GM21723 (cell line): ENCODE results near the gene TYRO3.
"Not testable (repeated sequence)": the region's sequence is repeated elsewhere in the genome, so short reads cannot be mapped to it uniquely, and the experiment has no call there.

Source experiments
- ATAC-seq: cut with Tn5 transposase; IDR thresholded peaks from one replicate; pipeline ENCODE4 v1.9.1; 2021; ENCODE audit warnings: mild to moderate bottlenecking, moderate library complexity; ENCODE audit not compliant: unreplicated experiment

TYRO3 gene

DNA sequence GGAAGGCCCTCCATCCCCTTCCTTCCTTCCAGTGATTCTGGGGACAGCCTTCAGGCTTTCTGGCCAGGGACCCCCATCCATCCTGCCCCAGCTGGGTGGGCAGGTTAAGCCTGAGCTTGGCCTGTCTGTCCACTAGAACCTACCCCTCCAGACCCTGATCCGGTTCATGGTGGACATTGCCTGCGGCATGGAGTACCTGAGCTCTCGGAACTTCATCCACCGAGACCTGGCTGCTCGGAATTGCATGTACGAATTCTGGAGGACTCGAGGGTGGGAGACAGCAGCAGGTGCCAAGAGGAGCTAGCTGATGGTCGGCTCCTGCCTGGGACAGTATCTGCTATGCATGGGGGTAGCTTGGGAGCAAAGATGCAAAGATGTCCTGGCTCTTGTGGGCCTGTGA is 13.9 kb downstream of the TYRO3 start:
- no peak for ATAC-seq

DNA sequence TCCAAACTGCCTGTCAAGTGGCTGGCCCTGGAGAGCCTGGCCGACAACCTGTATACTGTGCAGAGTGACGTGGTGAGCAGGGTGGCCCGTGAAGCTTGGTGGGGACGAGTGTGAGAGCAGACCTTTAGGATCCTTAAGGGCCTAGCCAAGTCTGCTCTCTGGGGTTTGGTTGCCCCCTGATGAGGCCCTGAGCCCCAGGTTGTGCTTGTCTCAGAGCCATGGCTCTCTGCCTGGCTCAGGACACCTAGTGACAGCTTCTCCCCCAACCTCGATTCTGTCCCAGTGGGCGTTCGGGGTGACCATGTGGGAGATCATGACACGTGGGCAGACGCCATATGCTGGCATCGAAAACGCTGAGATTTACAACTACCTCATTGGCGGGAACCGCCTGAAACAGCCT is 14.4 kb downstream of the TYRO3 start:
- ATAC-seq, result no peak

DNA sequence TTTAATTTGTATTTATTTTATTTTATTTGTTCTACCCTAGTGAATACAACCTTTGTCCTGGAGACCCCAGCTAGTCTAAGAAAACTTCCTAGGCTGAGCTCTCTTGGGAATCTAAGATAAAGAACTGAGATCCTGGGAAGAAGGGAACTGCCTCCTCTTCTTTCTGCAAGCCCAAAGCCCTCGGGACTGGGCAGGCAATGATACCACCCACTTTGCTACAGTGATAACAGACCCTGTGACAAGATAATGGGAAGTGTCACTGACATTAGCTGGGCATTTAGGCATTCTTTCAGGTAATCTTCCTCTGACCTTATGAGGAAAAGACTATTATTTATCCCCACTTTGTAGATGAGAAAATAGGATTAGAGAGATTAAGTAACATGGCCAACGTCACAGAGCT is 15.1 kb downstream of the TYRO3 start:
- ATAC-seq, result no peak

DNA sequence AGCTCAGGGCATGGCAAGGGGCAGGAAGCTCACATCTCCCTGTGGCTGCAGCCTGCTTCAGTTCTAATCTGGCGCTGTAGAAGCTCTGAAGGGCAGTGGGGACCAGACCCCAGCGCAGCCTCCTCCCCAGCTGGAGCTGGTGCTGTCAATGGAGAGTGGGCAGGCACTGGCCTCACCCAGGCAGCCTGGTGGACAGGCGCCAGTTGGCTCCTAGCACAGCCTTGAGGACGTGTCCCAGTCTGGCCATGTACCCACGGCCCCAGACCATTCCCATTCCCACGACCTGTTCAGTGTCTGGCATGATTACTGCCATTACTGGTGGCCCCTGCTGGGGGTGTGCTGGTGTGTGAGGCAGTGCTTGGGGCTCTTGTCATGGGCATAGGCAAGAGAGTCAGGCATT is 16.3 kb downstream of the TYRO3 start:
- ATAC-seq, result no peak

DNA sequence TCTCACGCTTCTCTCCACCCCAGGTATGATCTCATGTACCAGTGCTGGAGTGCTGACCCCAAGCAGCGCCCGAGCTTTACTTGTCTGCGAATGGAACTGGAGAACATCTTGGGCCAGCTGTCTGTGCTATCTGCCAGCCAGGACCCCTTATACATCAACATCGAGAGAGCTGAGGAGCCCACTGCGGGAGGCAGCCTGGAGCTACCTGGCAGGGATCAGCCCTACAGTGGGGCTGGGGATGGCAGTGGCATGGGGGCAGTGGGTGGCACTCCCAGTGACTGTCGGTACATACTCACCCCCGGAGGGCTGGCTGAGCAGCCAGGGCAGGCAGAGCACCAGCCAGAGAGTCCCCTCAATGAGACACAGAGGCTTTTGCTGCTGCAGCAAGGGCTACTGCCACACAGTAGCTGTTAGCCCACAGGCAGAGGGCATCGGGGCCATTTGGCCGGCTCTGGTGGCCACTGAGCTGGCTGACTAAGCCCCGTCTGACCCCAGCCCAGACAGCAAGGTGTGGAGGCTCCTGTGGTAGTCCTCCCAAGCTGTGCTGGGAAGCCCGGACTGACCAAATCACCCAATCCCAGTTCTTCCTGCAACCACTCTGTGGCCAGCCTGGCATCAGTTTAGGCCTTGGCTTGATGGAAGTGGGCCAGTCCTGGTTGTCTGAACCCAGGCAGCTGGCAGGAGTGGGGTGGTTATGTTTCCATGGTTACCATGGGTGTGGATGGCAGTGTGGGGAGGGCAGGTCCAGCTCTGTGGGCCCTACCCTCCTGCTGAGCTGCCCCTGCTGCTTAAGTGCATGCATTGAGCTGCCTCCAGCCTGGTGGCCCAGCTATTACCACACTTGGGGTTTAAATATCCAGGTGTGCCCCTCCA is 19.1 kb downstream of the TYRO3 start:
- ATAC-seq, result no peak

DNA sequence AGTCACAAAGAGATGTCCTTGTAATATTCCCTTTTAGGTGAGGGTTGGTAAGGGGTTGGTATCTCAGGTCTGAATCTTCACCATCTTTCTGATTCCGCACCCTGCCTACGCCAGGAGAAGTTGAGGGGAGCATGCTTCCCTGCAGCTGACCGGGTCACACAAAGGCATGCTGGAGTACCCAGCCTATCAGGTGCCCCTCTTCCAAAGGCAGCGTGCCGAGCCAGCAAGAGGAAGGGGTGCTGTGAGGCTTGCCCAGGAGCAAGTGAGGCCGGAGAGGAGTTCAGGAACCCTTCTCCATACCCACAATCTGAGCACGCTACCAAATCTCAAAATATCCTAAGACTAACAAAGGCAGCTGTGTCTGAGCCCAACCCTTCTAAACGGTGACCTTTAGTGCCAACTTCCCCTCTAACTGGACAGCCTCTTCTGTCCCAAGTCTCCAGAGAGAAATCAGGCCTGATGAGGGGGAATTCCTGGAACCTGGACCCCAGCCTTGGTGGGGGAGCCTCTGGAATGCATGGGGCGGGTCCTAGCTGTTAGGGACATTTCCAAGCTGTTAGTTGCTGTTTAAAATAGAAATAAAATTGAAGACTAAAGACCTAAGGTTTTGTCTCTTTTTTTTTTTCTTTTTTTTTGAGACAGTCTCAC is 19.8 kb downstream of the TYRO3 start:
- ATAC-seq, result no peak

DNA sequence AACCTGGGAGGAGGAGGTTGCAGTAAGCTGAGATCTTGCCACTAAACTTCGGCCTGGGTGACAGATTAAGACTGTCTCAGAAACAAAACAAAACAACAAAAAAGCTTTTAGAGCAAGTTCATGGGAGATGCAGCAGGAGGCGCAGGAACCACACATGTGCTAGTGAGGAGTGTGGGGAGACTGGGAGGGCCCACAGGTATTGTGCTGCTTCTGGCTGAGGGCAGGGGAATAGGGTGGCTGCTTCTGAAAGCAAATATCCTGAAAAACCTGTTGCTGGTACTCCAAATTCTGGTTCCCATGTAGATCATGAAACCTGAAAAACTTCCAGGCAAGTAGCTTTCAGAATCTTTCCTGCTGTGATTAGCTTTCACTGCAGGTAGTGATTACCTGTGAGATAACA is 22.1 kb downstream of the TYRO3 start:
- ATAC-seq, result no peak

DNA sequence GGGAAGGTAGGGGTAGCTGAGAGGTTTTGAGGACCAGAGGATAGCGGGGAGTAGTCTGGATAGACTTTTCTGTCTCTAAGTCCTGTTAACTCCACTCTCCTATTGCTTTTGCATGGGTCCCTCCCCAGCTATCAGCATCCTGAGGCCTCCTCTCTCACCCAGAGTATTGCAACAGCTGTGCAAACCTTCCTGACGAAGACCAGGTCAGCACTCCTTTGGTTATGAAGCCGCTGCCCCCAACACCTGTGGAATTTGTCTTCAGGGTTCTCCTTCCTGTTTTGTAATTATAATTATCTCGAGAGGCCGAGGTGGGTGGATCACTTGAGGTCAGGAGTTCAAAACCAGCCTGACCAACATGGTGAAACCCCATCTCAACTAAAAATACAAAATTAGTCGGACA is 24.8 kb downstream of the TYRO3 start:
- no peak for ATAC-seq

DNA sequence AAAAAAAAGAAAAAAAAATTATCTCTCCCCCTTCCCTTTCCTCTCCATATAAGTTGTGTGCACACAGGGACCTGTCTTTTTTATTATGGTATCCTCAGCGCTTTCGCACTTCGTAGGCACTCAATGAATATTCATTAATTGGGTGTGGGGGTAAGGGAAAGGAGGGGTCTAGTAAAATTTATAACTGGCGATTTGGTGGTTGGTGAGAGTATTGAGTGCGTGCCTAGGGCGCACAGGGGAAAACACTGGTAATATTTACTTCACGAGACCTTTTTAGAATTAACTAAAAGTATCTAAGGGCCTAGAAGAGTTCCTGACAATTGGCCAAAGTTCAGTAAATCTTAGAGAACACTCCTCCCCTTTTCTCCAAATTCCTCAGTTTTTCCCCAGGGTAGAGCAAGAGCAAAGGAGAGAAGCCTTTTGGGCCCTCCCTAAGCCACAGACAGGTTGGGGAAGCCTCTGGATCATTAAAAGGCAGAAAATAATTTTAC is 25.7 kb downstream of the TYRO3 start:
- ATAC-seq, result no peak

DNA sequence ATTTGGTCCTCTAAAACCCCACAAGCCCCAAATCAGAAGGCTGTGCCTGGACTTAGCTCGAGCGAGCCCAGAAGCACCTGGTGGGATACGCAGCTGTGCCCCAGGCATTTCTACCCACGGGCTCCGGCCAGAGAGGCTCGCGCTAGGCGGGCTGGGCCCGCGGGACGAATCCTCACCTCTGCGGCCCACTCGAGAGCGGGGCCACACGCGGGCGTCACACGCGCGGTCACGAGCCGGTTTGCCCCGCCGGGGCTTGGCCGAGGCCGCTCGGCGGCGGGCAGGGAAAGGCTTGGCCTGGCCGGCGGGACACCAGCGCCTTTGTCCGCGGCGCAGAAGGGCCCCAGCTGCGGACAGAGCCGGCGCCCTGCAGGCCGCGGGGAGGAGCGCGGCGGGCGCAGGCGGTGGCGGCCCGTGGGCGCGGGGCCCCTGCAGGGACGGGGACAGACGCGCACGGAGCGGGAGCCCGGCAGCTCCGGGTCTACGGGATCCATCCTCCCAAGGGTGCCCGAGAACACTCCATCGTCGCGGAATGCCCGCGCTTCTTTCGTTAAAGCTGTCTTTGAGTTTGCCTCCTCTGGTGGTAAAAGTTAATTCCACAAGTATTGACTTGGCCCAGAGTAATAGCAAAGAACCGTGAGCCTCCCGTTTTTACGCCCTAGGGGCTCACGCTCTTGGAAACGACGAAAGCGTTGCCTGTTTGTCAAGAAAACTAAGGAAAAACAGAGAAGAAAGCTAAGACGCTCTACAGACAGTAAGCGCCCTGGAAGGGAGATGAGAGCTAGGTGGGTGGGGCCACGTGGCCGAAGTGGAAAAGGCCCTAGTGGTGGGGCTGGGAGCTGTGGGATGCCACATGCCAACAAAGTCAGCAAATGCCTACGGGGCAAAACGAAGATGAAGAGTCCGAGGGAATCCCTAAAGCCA is 26.4 kb downstream of the TYRO3 start:
- no peak for ATAC-seq

DNA sequence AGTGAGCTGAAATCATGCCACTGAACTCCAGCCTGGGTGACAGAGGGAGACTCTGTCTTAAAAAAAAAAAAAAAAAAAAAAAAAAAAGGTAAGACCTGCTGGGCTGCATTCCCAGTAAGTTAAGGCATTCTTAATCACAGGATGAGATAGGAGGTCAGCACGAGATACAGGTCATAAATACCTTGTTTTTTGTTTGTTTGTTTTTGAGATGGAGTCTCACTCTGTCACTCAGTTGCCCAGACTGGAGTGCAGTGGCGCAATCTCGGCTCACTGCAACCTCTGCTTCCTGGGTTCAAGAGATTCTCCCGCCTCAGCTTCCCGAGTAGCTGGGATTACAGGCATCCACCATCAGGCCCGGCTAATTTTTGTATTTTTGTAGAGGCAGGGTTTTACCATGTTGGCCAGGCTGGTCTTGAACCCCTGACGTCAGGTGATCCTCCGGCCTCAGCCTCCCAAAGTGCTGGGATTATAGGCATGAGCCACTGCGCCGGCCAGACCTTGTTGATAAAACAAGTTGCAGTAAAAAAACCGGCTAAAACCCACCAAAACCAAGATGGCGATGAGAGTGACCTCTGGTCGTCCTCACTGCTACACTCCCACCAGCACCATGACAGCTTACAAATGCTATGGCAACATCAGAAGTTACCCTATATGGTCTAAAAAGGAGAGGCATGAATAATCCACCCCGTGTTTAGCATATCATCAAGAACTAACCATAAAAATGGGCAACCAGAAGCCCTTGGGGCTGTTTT is 27.7 kb downstream of the TYRO3 start:
- not testable (repeated sequence) for ATAC-seq

DNA sequence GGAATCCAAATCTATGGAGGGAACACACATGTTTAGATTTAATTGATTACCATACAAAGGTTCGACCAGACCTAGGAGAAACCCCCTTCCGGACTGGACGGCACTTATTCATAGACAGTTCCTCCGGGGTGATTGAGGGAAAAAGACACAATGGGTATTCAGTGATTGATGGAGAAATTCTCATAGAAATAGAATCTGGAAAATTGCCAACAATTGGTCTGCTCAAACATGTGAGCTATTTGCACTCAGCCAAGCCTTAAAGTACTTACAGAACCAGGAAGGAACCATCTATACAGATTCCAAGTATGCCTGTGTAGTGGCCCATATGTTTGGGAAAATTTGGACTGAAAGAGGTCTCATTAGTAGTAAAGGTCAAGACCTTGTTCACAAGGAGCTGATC is 30.0 kb downstream of the TYRO3 start:
- not testable (repeated sequence) for ATAC-seq

DNA sequence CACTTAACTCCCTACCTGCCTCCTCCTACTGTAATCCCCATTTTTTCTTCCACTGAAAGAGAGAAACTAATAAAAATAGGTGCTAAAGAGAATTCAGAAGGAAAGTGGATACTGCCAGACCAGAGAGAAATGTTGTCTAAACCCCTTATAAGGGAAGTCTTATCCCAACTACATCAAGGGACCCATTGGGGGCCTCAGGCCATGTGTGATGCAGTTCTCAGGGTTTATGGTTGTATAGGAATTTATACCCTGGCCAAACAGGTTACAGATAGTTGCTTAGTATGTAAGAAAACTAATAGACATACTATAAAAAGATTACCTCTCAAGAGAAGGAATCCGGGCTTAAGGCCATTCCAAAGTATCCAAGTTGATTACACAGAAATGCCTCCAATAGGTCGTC is 30.6 kb downstream of the TYRO3 start:
- ATAC-seq, result not testable (repeated sequence)

DNA sequence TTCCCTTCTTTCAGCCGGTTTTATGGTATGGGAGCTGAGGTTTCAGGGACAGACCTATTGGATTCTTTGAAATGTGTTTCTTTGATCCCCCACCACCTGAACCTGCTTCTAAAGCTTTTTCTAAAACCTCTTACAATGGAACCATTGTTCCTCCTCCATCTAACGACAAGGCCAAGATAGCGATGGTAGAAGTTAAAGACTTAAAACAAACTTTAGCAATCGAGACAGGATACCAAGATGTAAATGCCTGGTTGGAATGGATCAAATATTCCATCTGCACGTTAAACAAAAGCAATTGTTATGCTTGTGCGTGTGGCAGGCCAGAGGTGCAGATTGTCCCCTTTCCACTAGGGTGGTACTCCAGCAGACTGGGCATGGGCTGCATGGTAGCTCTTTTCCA is 32.2 kb downstream of the TYRO3 start:
- ATAC-seq, result not testable (repeated sequence)

DNA sequence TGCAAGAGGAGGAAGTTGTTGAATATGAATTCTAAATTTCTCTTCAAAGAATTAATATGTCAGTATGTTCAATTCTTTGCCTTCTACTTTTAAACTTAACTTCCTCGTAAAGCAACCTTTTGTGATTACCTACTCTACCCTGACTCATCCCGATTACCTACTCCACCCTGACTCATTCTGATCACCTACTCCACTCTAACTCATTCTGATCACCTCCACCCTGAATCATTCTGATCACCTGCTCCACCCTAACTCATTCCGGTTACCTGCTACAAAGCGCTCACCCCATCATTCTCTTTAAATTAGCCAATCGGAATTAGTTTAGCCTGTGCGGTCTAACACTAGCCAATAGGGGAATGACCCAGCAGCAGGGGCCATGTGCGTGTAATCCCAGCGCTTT is 33.7 kb downstream of the TYRO3 start:
- not testable (repeated sequence) for ATAC-seq

DNA sequence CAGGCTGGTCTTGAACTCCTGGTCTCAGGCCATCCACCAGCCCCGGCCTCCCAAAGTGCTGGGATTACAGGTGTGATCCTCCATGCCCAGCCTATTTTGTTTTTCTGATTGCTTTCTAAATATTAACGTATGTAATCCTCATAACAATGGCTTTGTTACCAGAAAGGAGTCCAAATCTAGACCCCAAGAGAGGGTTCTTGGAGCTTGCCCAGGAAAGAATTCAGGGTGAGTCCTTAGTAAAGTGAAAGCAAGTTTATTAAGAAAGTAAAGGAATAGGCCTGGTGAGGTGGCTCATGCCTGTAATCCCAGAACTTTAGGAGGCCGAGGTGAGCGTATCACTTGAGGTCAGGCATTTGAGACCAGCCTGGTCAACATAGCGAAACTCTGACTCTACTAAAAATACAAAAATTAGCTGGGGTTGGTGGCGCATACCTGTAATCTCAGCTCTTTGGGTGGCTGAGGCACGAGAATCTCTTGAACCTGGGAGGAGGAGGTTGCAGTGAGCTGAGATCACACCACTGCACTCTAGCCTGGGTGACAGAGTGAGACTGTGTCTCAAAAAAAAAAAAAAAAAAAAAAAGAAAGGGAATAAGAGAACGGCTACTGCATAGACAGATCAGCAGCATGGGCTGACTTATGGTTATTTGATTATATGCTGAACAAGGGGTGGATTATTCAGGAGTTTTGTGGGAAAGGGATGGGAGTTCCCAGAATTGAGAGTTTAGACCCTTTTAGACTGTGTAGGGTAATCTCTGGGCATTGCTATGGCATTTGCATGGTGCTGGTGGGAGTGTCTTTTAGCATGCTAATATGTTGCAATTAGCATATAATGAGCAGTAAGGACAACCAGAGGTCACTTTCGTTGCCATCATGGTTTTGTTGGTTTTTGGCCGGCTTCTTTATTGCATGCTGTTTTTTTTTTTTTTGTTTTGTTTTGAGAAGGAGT is 36.1 kb downstream of the TYRO3 start:
- ATAC-seq, result no peak

DNA sequence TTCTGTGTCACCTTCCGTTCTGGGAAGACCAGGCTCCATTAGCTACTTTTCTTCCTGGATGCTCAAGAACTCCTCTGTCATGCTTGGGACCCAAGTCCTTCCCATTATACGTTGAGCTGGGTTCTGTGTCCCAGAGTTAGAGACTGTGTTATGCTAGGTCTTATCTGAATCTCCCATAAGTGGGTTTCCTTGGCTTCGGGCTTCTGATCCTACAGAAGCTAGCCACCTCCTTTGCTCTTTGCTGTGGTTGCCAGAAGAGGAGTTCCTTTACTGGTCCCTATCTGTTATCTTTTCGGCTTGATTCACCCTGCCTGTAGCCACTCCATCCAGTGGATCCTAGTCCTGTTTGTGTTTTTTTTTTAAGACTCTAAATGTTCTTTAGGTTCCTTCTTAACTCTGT is 38.0 kb downstream of the TYRO3 start:
- no peak for ATAC-seq

DNA sequence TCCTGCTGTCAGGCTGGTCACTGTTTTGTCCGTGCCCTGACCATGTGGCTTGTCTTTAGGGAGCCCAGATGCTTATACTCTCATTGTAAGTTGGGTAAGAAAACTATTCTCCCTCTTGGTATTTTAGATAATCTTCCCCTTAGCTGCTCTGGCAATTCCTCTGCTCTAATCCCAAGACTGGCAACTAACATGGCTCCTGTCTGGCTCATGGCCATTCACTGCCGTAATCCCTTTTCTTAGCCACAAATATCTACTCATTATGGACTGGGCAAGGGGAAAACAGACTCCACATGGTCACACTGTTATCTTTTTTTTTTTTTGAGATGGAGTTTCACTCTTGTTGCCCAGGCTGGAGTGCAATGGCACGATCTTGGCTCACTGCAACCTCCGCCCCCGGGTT is 38.8 kb downstream of the TYRO3 start:
- no peak for ATAC-seq

DNA sequence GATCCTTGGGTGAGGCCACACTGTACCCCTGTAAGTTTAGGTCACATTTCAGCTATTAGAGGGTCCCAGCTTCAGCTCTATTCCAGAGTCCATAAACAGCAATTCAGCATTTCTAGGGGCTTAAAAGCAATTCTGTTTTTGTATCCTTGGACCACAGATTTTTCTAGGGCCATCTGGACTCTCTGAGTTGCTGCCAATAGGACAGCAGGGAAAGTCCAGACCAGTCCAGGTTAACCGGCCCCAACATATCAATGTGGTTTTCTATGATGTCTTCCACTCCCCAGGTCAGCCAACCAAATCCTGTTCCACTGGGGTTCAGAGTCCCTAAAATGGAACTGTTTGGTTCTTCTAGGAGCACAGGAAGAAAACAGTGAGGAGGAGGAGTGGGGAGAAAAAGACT is 40.0 kb downstream of the TYRO3 start:
- ATAC-seq, result no peak
